Central memory CD8-positive, alpha-beta T cell (primary cell): ENCODE results near the gene S100B.
"Not testable (repeated sequence)": the region's sequence is repeated elsewhere in the genome, so short reads cannot be mapped to it uniquely, and the experiment has no call there.

Experiments
- ATAC-seq: fragments of 150-1000 bp; cut with Tn5 transposase; replicated peaks from 2 replicates; pipeline ENCODE4 v1.10.0; 2022; ENCODE audit warnings: mild to moderate bottlenecking, moderate FRiP score, moderate number of reproducible peaks; ENCODE audit not compliant: poor library complexity, severe bottlenecking; ENCODE audit errors: extremely low read depth
- DNase-seq, 2 donors: peaks; one replicate each; pipeline ENCODE4 v3.0.0; 2021; ENCODE audit warnings: low spot score in 2 of 2
- H3K27ac Mint-ChIP-seq: one replicate; pipeline ENCODE4 v1.8.0; 2022; ENCODE audit warnings: low read depth, mild to moderate bottlenecking, moderate library complexity, mixed read lengths
- H3K27me3 Mint-ChIP-seq: one replicate; pipeline ENCODE4 v1.8.0; 2022; ENCODE audit warnings: mixed read lengths
- H3K36me3 Mint-ChIP-seq: one replicate; pipeline ENCODE4 v1.8.0; 2022; ENCODE audit warnings: mild to moderate bottlenecking, moderate library complexity, mixed read lengths; ENCODE audit not compliant: insufficient read depth
- H3K4me1 Mint-ChIP-seq: one replicate; pipeline ENCODE4 v1.8.0; 2022; ENCODE audit warnings: mixed read lengths
- H3K4me3 Mint-ChIP-seq: one replicate; pipeline ENCODE4 v1.8.0; 2022; ENCODE audit warnings: mild to moderate bottlenecking, moderate library complexity, mixed read lengths
- H3K9me3 Mint-ChIP-seq: one replicate; pipeline ENCODE4 v1.8.0; 2022; ENCODE audit warnings: mixed read lengths

The S100B gene

GRCh38 chr21:46581780-46582307 lies 23.0 kb downstream of the S100B start:
- ATAC-seq (no peak), DNase-seq (no peak)
- H3K36me3 Mint-ChIP-seq: peaks cover 2% of the 10 kb centered on the region
- peaks cover 32% of the 10 kb centered on the region for H3K9me3 Mint-ChIP-seq
- H3K4me1 Mint-ChIP-seq: no peaks in the 10 kb centered on the region
- no peaks in the 10 kb centered on the region for H3K27me3 Mint-ChIP-seq
- H3K27ac Mint-ChIP-seq: no peak overlapping the region
- no peak overlapping the region for H3K4me3 Mint-ChIP-seq

- not testable (repeated sequence) for DNase-seq, ATAC-seq, H3K4me1 Mint-ChIP-seq, H3K4me3 Mint-ChIP-seq, H3K27me3 Mint-ChIP-seq, H3K36me3 Mint-ChIP-seq, H3K27ac Mint-ChIP-seq
- peaks cover 20% of the 10 kb centered on the region for H3K9me3 Mint-ChIP-seq
Measured at GRCh38 chr21:46579394-46579793, 25.5 kb downstream of the S100B start.

GRCh38 chr21:46577786-46578185 lies 27.1 kb downstream of the S100B start:
- DNase-seq, H3K4me3 Mint-ChIP-seq, H3K36me3 Mint-ChIP-seq, H3K27ac Mint-ChIP-seq, ATAC-seq, H3K4me1 Mint-ChIP-seq, H3K27me3 Mint-ChIP-seq: not testable (repeated sequence)
- peaks cover 13% of the 10 kb centered on the region for H3K9me3 Mint-ChIP-seq

GRCh38 chr21:46572850-46573249 lies 32.0 kb downstream of the S100B start:
- DNase-seq (no peak), ATAC-seq (no peak)
- no peak overlapping the region for H3K27ac Mint-ChIP-seq
- H3K4me1 Mint-ChIP-seq: peaks cover 12% of the 10 kb centered on the region
- H3K4me3 Mint-ChIP-seq: no peak overlapping the region
- H3K36me3 Mint-ChIP-seq: peaks cover 24% of the 10 kb centered on the region
- H3K9me3 Mint-ChIP-seq: no peaks in the 10 kb centered on the region
- no peaks in the 10 kb centered on the region for H3K27me3 Mint-ChIP-seq

GRCh38 chr21:46570631-46571030 lies 34.3 kb downstream of the S100B start:
- H3K36me3 Mint-ChIP-seq: peaks cover 33% of the 10 kb centered on the region

GRCh38 chr21:46570119-46570518 lies 34.8 kb downstream of the S100B start:
- no peak overlapping the region for H3K4me3 Mint-ChIP-seq
- H3K27me3 Mint-ChIP-seq: no peaks in the 10 kb centered on the region
- DNase-seq (no peak), ATAC-seq (no peak)
- peaks cover 7% of the 10 kb centered on the region for H3K4me1 Mint-ChIP-seq
- H3K9me3 Mint-ChIP-seq: no peaks in the 10 kb centered on the region
- H3K36me3 Mint-ChIP-seq: peaks cover 33% of the 10 kb centered on the region
- H3K27ac Mint-ChIP-seq: peak overlapping the region; percentile 57

More at GRCh38 chr21:46570631-46571030, 34.3 kb downstream of the S100B start:
- DNase-seq (no peak), ATAC-seq (no peak)
- Mint-ChIP-seq H3K27ac (peak overlapping the region; percentile 57), H3K4me3 (no peak overlapping the region), H3K9me3 (no peaks in the 10 kb centered on the region), H3K27me3 (no peaks in the 10 kb centered on the region), H3K4me1 (peaks cover 12% of the 10 kb centered on the region)

- no peak for DNase-seq
- ATAC-seq: no peak
- H3K4me3 Mint-ChIP-seq: no peak overlapping the region
- peaks cover 6% of the 10 kb centered on the region for H3K4me1 Mint-ChIP-seq
- no peak overlapping the region for H3K27ac Mint-ChIP-seq
- no peaks in the 10 kb centered on the region for H3K27me3 Mint-ChIP-seq
- no peaks in the 10 kb centered on the region for H3K9me3 Mint-ChIP-seq
- peaks cover 31% of the 10 kb centered on the region for H3K36me3 Mint-ChIP-seq
Measured at GRCh38 chr21:46569081-46569480, 35.8 kb downstream of the S100B start.

GRCh38 chr21:46568562-46568961 lies 36.3 kb downstream of the S100B start:
- no peak overlapping the region for H3K27ac Mint-ChIP-seq
- peaks cover 31% of the 10 kb centered on the region for H3K36me3 Mint-ChIP-seq
- no peaks in the 10 kb centered on the region for H3K9me3 Mint-ChIP-seq
- no peak for ATAC-seq
- no peak overlapping the region for H3K4me3 Mint-ChIP-seq
- H3K4me1 Mint-ChIP-seq: peaks cover 6% of the 10 kb centered on the region
- no peaks in the 10 kb centered on the region for H3K27me3 Mint-ChIP-seq
- no peak for DNase-seq

- peaks cover 6% of the 10 kb centered on the region for H3K4me1 Mint-ChIP-seq
- no peak overlapping the region for H3K27ac Mint-ChIP-seq
- DNase-seq (no peak), ATAC-seq (no peak)
- H3K9me3 Mint-ChIP-seq: no peaks in the 10 kb centered on the region
- H3K36me3 Mint-ChIP-seq: peaks cover 34% of the 10 kb centered on the region
- H3K27me3 Mint-ChIP-seq: no peaks in the 10 kb centered on the region
- H3K4me3 Mint-ChIP-seq: no peak overlapping the region
Measured at GRCh38 chr21:46567348-46567747, 37.5 kb downstream of the S100B start.

GRCh38 chr21:46564391-46564790 lies 40.5 kb downstream of the S100B start:
- no peaks in the 10 kb centered on the region for H3K27me3 Mint-ChIP-seq
- H3K27ac Mint-ChIP-seq: peak overlapping the region; percentile 74
- no peak overlapping the region for H3K4me3 Mint-ChIP-seq
- H3K4me1 Mint-ChIP-seq: peaks cover 16% of the 10 kb centered on the region
- no peaks in the 10 kb centered on the region for H3K9me3 Mint-ChIP-seq
- DNase-seq (no peak), ATAC-seq (no peak)
- peaks cover 33% of the 10 kb centered on the region for H3K36me3 Mint-ChIP-seq

GRCh38 chr21:46562964-46563607 lies 41.8 kb downstream of the S100B start:
- no peak overlapping the region for H3K27ac Mint-ChIP-seq
- no peak overlapping the region for H3K4me3 Mint-ChIP-seq

GRCh38 chr21:46562472-46562871 lies 42.4 kb downstream of the S100B start:
- no peaks in the 10 kb centered on the region for H3K9me3 Mint-ChIP-seq
- ATAC-seq (no peak), DNase-seq (no peak)
- no peaks in the 10 kb centered on the region for H3K27me3 Mint-ChIP-seq
- no peak overlapping the region for H3K4me3 Mint-ChIP-seq
- peaks cover 26% of the 10 kb centered on the region for H3K36me3 Mint-ChIP-seq
- peaks cover 20% of the 10 kb centered on the region for H3K4me1 Mint-ChIP-seq
- H3K27ac Mint-ChIP-seq: peak overlapping the region; percentile 77

More at GRCh38 chr21:46562964-46563607, 41.8 kb downstream of the S100B start:
- ATAC-seq: no peak
- no peaks in the 10 kb centered on the region for H3K9me3 Mint-ChIP-seq
- H3K36me3 Mint-ChIP-seq: peaks cover 32% of the 10 kb centered on the region
- no peaks in the 10 kb centered on the region for H3K27me3 Mint-ChIP-seq
- H3K4me1 Mint-ChIP-seq: peaks cover 20% of the 10 kb centered on the region
- no peak for DNase-seq

- no peaks in the 10 kb centered on the region for H3K27me3 Mint-ChIP-seq
- peak overlapping the region; percentile 95 for H3K27ac Mint-ChIP-seq
- H3K4me3 Mint-ChIP-seq: no peak overlapping the region
- ATAC-seq (no peak), DNase-seq (no peak)
- peaks cover 20% of the 10 kb centered on the region for H3K4me1 Mint-ChIP-seq
- H3K9me3 Mint-ChIP-seq: no peaks in the 10 kb centered on the region
- H3K36me3 Mint-ChIP-seq: peaks cover 23% of the 10 kb centered on the region
Measured at GRCh38 chr21:46561445-46562090, 43.3 kb downstream of the S100B start.
